Stimulated activated CD4-positive, alpha-beta T cell treated with anti-CD3 and anti-CD28 coated beads, Interleukin-1b, Interleukin-23, amount 100 ng/mL, for 48 hours (primary cell): ENCODE data around the gene WDR48.
"Not testable (repeated sequence)": the region's sequence is repeated elsewhere in the genome, so short reads cannot be mapped to it uniquely, and the experiment has no call there.

Experiments used
- DNase-seq: peaks from one replicate; pipeline ENCODE4 v3.0.0-alpha.2; 2020

WDR48 gene

DNA sequence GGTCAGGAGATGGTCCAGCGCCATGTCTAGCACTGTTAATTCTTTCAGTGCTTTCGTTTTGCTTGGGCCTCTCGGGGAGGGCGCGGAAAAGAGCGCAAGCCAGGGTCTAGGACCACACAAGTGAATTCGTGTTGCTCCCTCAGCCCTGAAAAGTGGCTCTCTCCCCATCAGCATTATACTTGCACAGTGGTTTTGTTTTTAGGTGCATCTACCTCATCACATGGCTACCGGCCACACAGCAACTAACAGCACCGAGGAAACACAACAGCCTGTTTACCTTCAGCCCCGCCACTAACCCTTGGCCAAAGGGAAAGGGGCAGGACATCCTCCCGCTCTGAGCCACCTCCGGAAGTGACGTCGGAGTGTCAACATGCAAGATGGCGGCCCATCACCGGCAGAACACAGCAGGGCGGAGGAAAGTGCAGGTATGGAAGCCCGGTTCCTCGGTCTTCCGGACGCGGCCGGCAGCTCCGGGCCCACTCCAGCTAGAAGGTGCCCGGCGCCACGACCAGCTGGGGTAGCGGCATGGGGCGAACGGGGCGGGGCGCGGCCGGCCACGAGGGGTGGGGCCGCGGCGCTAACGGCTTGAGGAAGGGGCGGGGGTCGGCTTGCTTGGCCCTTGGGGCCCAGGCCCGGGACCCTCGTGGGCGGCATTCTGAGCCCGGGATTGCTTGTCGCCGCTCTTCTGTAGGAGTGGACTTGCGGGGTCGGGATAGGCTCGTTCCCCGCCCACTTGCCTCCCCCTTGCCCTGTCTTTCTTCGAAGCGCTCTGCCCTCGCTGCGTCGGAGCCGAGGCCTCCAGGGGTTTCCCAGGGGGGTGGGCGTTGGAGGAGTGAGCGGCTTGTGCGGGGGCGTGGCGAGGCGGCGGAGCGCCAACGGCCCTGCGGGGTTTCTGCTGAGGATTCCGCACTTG, at the start of gene WDR48, which contains the start of gene SCN11A:
Gene WDR48 (plus strand): TSS at position 368 of the 913 bp plus-strand sequence. CDS start 10 bp downstream, at position 378.
Gene SCN11A (minus strand): TSS at position 296 of the 913 bp plus-strand sequence. CDS start 101,582 bp downstream, outside the sequence.
- peak; percentile 94 for DNase-seq

DNA sequence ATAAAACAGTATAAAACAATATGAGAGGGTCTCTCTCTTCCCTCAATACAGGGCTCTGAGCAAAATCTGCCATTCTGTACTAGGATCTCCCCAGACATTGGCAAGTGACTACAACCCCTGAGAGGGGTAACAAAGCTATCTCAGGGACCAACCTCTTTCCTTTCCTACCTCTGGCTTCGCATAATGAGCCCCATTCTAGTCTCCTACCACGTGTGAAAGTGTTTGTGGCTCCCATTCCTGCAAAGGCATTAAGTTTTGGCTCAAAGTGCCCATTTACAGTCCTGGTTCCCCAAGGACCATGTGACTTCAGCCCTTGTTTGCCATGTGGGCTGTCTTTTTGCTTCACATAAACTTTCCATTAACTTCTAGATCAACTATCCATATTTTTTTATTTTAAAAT, 46.5 kb upstream of the WDR48 start:
- DNase-seq, result no peak

- no peak for DNase-seq
These were observed 40.6 kb upstream of the WDR48 start for GRCh38 chr3:39011191-39011736.

GRCh38 chr3:39013289-39013688, 38.5 kb upstream of the WDR48 start:
- DNase-seq, result no peak

DNA sequence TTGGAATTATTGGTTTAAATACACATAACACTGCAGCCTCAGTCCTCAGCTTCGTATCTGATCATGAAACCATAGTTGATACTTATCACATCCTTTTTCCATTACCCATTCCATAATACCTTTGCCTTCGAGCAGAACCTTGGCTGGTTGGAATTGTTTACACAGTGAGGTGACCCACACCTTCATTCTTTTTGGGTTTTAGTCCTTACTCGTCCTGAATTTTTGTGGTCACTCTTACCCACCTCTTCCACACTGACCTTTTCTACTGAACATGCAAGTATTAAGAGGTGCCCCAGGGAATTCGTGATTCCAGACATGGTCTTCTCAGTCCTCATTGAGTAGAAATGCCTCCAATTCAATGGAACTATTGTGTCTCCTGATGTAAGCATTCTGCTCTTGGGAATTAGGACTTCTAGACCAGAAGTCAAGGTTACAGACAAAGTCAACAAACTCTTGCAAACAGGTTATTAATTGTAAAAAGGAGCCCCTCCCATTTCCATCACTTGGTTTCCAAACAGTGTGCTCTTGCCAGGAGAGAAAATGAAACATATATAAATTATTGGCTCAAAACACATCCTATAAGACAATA, 37.8 kb upstream of the WDR48 start:
- no peak for DNase-seq

DNA sequence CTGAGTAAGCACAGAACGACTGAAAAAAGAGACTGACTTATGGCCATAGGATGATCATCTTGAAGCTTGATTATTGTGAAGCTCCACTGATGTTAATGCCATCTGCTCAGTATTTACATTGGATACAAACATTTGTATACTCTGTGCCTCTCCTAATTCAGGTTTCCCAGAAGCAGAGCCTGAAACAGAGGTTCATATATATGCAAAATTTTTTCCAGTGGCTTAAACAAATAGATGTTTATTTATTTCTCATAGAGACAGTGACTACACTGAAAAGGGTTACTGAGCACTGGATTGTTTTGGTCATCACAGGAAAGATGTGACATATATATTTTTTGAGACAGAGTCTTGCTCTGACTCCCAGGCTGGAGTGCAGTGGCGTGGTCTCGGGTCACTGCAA, 36.4 kb upstream of the WDR48 start:
- no peak for DNase-seq

- no peak for DNase-seq
These were observed 32.5 kb upstream of the WDR48 start for GRCh38 chr3:39019299-39019698.

- no peak for DNase-seq
These were observed 30.8 kb upstream of the WDR48 start for GRCh38 chr3:39021029-39021428.

DNA sequence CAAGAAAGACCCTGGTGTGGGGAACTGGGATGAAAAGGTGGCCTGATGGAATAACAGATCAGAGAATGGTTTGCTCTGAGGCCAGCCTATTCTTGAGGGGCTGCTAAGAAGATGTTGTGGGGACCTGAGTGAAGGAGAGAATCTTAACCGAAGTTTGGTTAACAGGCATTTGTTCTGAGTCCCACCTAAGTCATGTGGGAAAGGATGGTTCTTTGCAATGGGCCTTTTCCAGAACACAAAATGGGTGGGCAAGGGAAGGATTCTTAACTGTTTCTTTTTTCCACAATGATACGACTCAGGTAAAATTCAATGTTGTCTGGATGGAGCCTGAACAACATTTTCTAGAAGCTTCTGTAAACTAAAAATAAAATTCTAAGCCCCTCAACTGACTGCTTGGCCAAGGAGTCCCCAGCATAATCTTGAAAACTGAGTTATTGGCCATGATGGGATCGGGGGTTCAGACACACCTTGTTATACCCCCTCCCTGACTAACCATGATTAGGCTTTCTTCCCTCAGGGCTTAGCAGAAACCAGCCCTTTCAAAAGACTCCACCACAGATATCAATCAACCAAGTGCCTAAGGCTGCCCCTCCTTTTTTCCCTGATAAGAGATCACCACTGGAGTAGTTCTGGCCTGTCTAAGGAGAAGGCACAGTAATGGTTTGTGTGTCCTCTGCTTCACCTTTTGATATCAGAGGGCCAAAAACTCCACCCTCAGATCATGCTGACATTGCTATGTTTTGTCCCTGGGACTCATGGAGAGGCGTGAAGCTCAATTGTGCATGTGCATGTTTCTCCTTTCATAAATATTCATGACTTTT, 30.1 kb upstream of the WDR48 start:
- DNase-seq, result no peak

DNA sequence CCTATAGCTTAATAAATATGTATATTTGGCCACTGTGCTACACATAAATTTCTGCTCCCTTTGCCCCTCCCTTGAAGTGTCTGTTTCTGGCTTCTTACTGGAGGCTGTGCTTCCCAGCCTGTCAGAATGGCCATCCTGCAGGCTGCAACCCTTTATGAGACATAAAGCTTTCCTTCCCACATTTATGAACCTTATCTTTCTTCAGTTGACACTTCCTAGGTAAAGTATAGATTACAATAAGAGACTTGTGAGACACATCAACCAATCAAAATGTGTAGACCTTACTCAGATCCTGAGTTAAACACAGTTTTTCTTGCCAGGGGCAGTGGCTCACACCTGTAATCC, 29.6 kb upstream of the WDR48 start:
- DNase-seq, result no peak

DNA sequence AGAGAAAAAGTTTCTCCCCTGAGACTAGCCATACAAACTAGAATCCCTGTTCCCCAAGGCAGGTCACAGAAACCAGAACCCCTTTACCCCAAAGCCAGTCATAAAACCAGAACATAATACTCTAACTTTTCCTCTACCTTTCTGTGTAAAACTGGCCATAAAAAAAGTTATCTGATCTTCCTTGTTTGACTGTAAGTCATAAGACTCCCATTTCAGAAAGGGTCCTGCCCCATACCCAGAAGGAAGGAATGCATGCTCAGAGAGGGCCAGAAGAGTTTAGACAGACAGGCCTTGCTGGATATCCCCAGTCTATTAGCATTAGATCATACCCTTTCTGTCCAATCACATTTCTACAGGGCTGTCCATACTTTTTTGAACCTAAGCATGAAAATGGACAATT, 27.3 kb upstream of the WDR48 start:
- no peak for DNase-seq

GRCh38 chr3:39025222-39025970, 26.4 kb upstream of the WDR48 start:
- no peak for DNase-seq

DNA sequence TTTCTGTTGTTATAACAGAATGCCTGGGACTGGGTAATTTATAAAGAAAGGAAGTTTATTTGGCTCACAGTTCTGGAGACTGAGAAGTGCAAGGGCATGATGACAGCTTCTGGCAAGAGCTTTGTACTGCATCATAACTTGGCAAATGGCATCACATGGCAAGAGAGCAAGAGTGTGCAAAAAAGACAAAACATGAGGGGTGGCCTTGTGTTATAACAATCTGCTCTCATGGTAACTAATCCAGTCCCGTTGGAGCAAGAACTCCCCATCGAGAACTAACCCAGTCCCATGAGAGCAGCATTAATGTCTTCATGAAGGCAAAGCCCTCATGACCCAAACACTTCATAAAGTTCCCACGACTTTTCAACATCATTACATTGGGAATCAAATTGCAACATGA, 23.3 kb upstream of the WDR48 start:
- no peak for DNase-seq

DNA sequence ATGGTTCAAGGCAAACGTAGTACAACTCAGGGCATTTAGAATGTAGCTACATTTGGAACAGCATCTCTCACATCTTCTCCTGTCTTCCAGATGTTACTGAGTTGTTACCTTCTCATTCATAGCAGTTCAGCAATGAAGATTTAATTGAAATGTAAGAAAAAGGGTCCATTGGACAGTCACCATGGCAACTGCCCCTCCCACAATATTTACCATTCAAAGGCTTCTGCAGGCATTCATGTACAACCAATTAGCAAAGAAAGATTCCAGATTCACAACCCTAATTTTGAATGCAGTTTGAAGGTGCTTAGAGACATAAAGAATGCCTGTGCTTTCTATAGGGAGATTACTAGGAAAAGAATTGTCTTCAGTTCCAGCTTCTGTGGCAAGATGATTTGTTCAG, 22.3 kb upstream of the WDR48 start:
- no peak for DNase-seq

- DNase-seq, result no peak
These were observed 13.7 kb upstream of the WDR48 start for GRCh38 chr3:39038165-39038564.

DNA sequence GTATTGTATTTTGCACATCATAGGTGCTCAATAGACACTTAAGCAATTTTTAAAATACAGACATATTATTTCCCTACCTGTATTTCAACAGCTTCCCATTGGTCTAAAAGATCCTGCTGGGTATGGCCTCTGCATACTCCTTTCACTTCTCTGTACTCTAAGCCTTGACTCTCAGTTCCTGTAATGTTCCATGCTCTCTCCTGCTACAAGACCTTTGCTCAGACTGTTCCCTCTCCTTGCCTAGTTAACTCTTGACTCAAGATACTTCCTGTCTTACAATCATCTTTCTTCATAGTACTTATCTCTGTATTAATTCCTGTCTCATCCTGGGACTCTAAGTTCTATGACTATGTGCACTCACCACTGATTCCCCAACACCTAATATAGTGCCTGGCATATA, 1.8 kb upstream of the WDR48 start:
- no peak for DNase-seq

DNA sequence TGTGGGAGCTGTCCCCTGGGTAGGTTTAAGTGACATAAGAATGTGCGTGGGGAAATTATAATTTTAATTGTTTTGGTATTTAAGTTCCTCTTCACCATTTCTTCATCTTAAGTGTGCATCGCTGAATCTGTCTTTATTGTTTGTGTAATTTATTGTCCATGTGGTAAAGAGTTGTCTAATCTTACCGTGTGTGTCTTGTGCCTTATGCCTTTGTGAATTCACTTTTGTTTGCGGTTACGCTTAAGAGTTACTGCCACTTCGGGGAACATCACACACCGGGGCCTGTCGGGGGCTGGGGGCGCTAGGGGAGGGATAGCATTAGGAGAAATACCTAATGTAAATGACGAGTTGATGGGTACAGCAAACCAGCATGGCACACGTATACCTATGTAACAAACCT, 767 bp downstream of the WDR48 start:
- DNase-seq, result no peak

DNA sequence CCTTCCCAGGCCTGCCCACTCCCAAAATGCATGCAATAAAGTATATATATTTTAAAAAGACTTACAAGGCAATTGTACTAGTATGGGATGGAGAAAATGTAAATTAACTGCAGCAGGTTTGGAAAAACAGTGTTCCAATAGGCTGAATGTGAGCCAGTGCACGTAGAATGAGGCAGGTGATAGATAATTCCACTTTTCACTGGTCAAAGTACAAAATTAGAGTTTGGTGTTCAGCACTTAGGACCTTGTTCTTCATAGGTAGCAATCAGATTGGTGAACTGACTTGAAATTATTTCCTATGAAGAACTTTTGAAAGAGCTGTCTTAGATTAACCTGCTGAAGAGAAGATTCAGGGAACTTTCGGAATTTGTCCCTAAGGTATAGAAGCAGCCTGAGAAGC, 1.9 kb downstream of the WDR48 start:
- DNase-seq, result no peak

- DNase-seq, result no peak
These were observed 4.3 kb downstream of the WDR48 start for GRCh38 chr3:39056151-39056550.

DNA sequence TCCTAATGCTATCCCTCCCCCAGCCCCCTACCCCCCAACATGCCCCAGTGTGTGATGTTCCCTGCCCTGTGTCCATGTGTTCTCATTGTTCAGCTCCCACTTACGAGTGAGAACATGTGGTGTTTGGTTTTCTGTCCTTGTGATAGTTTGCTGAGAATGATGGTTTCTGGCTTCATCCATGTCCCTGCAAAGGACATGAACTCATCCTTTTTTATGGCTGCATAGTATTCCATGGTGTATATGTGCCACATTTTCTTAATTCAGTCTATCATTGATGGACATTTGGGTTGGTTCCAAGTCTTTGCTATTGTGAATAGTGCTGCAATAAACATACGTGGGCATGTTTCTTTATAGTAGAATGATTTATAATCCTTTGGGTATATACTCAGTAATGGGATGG, 9.4 kb downstream of the WDR48 start:
- DNase-seq, result not testable (repeated sequence)

GRCh38 chr3:39062180-39062579, 10.4 kb downstream of the WDR48 start:
- no peak for DNase-seq

DNA sequence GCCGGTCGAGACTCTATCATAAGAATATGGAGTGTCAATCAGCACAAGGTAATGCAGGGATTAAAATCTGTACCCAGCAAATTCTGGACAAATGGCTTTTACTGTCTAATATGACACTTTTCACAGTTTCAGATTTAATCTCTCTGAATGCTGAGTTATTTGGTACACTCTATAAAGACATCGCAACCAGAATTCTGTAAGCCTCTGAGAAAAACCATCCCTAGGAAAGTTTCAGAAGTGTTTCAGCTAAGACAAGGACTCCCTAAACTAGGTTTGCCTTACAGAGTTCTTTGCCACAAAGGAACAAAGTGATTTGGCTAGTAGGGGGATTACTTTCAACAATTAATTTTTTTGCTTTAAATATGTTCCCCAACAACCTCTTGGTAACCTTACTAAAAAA, 11.3 kb downstream of the WDR48 start:
- DNase-seq, result no peak

GRCh38 chr3:39064646-39065045, 12.8 kb downstream of the WDR48 start:
- no peak for DNase-seq
